Fibroblast of upper back skin (primary cell): ENCODE results near the gene WFDC1.

Source experiments
- DNase-seq: peaks from one replicate; pipeline ENCODE4 v3.0.0-alpha.2; 2013

Gene WFDC1

DNA sequence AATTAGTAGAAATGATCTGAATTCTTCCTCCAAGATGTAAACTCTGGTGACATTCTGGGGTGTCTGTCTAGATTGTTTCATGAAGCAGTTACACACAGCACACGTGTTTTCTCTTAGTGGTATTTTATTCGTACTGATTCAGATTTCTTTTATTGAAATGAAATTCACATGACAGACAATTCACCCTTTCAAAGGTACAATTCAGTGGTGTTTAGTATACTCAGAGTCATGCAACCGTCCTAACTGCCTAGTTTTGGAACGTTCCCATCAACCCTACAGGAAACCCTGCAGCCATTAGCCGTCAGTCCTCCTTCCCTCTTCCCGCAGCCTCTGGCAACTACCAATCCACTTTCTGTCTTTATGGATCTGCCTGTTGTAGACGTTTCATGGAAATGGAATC is 8.8 kb downstream of the WFDC1 start:
- no peak for DNase-seq

DNA sequence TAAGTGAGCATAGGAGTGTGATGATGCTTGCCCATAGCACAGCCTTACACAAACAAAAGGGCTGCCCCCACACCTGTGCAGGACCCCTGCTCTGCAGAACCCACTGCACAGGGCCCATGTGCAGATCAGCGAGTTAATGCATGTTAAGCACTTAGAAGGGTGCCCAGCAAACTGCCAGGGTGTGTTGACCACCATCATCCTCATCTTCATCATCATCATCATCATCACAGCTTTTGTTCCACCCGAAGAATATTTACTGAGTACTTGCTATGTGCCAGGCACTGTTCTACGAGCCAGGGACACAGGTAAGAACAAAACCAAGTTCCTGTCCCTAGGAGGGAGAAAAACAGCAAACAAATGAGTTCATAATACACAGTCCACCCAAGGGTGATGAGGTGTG is 11.9 kb downstream of the WFDC1 start:
- DNase-seq, result no peak

DNA sequence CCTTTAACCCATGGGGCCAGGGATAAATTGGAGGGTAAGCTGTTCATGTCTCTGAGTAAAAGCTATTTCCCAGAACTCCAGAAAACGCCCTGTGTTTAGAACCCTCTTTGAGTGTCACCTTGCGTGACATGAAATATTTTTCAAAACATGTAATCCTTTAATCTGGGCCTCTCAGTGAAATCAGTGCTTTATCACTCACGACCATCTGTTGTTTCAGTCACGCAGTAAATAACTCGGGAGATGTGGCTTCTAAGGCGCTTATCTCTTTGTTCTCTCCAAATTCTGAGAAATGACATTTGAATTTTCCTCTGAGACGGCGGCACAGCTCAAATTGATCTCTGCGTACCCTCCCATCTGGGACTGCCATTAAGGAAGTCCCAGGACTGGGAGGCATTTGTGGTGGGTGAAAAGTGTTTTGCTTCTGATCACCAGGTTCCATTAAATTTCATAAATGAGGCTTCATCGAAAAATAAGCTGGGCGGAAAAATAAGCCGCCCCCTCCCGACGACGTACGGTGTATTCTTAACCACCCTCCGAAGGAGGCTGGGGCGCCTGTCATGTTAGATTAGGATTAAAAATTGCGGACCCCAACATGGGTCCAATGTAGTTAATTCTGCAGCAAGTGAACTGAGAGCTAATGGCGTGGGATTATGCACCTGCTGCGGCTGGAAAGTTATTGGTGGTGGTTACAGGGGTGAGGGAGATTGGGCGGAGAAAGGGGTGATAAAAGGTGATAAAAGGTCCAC is 12.7 kb downstream of the WFDC1 start:
- no peak for DNase-seq

DNA sequence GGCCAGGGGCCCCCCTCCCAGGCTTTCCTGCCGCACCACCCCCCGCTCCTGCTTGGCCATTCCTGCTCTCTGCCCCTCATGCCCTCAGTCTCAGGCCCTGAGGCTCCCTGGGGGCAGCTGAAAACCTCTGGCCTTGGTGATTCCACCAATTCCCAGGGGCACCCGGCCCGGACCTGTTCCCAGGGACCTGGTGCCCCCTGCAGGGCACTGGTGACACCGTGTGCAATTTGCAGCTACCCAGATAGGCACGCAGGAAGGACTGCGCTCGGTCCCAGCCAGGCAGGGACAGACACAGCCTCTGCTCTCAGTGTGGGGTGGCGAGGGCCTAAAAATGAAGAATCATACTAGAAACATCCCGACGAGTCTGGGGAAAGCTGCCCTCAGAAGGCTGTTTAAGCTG is 13.4 kb downstream of the WFDC1 start:
- DNase-seq, result peak; percentile 19

DNA sequence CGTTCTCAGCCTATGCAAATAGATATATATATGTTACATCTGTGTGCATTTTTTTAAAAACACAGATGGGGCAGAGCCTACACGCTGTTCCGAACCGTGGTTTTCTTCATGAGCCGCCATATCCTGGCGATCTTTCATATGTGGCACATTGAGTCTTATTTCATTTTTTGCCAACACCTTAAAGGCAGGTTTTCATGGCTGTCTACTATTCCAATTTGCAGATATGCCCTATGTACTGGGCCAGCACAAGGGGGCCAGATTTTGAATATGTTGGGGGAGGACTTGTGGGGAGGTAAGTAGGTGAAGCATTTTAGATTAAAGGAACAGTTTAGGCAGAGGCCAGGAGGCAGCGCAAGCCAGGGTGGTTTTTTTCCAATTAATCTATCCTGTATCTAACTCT is 16.0 kb downstream of the WFDC1 start:
- no peak for DNase-seq

DNA sequence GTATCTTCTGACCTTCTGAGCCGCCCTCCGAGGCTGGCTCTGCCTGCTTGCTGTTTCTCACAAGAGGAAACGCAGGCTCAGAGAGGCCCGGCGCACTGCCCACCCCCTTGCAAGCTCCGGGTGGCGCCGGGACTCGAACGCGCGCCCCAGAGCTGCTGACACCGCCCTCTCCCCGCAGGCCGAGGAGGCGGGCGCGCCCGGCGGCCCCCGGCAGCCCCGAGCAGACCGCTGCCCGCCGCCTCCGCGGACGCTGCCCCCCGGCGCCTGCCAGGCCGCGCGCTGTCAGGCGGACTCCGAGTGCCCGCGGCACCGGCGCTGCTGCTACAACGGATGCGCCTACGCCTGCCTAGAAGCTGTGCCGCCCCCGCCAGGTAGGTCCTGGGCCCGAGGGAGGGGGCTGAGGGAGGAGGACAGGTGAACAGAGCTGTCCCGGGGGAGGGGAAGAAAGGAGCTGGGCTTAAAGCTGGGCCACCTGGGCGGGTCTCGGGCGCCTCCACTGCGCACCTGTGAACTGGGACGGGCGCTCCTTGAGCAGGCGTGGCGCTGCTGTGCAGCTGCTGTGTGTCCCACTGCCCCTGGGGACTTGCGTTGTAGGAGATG is 18.2 kb downstream of the WFDC1 start:
- no peak for DNase-seq

DNA sequence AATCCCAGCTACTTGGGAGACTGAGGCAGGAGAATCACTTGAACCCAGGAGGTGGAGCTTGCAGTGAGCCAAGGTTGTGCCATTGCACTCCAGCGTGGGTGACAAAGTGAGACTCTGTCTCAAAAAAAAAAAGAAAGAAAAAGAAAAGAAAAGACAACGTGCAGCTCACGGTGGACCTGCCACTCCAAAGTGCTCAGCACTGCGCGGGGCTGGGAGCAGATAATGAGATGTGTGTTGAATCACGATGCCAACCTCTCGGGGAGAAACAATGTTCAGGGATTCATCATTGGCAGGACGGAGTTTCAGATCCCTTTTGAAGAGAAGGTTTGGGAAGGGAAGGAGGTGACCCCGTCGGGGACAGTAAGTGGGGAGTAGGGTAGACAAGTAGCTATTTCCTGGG is 19.2 kb downstream of the WFDC1 start:
- no peak for DNase-seq

DNA sequence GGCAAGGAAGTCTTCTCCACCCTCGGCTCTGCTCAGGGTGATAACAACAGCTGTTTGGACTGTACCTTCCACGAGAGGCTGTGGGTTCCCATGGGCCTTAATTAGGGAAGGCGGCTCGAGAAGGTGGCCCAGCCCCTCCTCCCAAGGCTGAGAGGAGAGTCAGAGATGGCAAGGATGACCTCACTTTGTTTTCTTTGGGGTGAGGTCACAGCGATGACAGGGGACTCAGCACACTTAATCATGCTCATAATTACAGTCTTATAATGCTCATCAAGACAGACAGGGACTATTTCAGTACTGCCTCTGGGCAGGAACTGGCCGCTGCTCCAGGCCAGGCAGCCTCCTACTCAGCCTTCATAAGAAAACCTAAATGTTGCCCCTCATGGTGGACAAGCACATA is 19.7 kb downstream of the WFDC1 start:
- no peak for DNase-seq

DNA sequence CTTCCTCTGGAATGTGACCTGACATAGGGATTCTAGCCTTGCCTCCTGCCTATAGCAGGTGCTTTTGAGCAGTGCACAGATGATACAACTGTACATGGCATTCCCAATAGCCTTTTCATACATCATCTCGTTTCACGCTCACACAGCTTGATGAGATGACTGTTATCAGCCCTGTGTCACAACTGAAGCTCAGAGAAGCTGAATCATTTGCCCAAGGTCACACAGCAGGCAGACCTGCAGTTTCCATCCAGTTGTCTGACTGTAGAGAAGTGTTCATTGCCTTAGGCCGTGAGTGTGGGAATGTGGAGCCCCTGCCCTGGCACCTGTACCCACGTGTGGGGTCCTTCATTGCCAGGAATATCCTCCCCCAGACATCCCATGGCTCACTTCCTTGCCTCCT is 20.1 kb downstream of the WFDC1 start:
- DNase-seq, result no peak

DNA sequence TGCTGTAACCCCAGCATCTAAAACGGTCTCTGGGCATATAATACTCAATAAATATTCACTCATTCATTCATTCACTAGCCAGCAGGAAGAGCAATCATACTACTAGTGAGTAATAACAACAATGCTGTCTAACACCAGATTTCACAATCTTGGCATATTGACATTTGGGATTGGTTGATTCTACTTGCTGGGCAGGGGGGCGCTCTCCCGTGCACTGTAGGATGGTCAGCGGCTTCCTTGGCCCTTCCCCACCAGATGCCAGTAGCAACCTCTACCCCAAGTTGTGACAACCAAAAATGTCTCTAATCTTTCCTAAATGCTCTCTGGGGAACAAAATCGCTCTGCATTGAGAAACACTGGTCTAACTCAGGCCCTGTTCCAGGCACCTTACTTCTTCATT is 20.7 kb downstream of the WFDC1 start:
- DNase-seq, result no peak

DNA sequence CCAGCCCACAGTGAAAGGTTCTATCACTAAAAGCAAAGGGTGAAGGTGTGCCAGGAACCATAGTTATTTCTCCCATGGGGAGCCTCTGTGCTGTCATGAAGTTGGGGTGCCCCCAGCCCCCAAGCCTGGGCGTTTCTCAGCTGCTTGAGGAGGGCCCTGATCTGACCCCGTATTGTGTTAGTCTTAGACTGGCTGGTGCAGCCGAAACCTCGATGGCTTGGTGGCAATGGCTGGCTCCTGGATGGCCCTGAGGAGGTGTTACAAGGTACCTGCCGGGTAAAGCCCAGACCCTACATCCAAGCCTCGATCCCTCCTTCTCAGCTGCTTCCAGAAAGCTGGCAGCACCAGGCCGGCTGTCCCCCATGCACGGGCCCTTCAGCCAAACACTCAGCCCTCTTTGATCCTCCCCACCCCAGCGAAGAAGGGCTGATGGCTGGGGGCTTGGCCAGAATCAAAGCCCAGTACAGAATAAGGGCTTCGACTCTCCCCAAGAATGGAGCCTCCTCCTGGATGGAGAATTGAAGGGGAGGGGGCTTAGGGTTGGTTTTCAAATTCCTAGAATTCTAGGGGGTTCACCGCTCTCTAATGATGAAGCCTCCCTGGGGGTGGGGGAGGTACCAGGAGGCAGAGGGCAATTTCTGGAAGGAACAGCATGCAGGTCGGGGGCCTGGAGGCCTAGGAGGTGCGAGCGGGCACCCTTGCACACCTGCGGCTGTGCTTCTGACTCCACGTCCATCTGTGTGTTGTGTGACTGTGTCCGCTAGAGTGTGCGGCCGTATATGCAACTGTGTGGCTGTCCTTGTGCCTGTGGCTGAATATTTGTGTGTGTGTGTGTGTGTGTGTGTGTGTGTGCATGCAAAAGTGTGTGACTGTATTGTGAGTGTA is 23.7 kb downstream of the WFDC1 start:
- no peak for DNase-seq

DNA sequence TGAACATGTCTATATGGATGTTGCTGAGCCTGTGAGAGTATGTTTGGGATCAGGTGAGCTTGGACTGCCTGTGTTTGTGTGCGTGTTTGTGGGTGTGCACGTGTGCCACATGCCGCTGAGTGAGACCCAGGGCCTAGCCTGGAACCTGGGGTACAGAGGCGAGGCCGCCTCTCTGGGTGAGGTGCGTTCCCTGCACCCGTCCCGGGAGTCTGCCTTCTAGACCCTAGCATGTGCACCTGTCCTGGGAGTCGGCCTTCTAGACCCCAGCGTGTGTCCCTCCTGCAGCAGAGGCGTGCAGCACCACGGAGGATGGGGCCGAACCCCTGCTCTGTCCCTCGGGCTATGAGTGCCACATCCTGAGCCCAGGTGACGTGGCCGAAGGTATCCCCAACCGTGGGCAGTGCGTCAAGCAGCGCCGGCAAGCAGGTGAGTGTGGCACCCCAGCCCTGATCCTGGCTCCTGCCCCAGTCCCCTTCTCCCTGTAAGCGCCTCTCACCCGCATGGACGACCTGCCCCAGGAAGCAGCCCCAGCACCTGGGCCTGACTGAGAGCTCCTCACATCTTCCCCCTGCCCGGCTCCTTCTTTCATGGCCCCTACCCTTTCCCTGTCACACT is 24.6 kb downstream of the WFDC1 start:
- DNase-seq, result no peak

DNA sequence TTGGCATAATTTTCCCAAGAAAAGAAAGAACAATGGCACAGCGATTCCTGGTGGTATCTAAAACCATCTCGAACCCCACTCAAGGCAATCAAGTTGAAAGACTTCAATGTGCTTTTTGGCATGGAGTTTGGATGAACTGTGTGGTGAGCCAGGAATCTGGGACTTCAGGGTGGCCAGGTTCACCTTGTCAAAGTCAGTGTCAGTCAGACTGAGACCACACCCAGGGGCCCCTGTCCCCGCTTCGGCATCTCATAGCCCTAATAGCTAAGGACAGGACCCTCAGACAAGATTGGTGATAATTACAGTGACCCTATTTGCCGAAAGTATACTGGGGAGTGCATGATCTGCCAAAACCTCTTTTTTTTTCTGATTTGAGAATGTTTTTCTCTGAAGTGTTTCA is 25.8 kb downstream of the WFDC1 start:
- no peak for DNase-seq

DNA sequence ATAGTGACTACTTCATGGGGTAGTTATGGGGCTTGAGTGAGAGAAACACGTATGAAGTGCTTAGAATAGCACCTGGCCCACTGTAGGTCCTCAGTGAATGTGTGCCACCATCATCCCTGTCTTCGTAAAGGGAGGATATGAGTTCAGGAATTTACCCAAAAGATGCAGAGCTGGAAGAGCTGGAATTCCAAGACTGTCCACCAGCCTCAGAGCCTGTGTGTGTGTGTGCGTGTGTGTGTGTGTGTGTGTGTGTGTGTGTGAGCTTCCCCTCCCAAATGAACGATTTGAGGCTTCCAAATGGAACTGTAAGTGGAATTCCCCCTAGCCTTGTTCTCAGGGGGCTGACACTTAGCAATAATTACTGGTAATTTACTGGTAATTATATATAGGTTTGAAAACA is 27.3 kb downstream of the WFDC1 start:
- DNase-seq, result no peak

DNA sequence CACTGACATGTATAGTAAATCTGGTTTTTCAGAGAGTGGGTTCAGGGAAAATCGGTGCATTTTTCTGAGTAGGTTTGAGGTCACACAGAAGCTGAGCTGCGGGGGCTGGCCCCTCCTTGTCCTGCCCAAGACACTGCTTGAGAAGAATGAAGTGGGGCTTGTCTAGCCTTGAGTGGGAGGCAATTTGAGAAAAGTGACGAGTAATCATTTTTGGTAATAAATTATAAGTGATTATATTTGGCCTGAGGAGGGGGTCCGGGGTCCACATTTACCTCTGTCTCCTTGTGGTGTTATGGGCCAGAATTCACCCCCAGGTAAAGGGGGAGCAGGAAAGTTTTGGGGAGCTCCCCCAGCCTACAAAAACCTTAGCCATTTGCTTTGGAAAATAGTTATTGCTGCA is 28.1 kb downstream of the WFDC1 start:
- DNase-seq, result no peak

DNA sequence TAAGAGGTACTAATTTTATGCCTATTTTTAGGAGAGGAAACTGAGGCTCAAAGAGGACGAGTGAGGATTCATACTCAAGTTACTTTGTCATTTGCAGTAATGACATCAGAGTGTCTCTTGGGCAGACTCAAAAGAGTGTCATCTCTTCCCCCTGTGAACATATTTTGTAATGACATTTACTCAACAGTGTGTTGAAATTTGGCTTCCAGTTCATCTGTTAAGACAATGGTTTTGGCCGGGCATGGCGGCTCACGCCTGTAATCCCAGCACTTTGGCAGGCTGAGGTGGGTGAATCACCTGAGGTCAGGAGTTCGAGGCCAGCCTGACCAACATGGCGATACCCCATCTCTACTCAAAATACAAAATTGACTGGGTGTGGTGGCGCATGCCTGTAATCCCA is 28.9 kb downstream of the WFDC1 start:
- DNase-seq, result no peak

DNA sequence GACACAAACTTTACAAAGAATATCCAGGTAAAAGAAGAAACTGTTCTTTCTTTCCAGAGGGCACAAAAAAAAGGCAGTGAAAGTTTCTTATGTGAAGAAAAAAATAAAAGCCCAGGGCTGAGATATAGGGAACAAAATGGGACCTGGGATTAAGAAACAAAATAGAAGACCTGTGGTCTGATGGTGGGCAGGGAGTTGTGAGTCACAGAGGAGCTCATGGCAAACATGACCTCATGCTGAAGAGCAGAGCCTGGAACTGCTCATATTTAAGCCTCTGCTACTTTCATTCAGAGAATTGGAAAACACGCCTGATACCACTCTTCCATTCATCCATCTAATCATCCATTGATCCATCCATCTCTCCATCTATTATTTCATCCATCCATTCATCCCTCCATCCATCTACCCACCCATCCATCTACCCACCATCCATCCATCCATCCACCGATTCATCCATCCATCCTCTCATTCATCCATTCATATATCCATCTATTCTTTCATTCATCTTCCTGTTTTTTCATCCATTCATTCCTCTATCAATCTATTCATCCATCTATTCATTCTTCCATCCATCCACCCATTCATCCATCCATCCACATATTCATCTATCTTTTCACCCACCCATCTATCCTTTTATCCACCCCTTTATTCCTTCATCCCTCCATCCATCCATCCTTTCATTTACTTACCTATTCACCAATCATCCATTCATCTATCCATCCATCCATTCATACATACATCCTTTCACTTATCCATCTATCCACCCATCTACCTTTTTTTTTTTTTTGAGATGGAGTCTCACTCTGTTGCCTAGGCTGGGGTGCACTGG is 30.0 kb downstream of the WFDC1 start:
- DNase-seq, result no peak

DNA sequence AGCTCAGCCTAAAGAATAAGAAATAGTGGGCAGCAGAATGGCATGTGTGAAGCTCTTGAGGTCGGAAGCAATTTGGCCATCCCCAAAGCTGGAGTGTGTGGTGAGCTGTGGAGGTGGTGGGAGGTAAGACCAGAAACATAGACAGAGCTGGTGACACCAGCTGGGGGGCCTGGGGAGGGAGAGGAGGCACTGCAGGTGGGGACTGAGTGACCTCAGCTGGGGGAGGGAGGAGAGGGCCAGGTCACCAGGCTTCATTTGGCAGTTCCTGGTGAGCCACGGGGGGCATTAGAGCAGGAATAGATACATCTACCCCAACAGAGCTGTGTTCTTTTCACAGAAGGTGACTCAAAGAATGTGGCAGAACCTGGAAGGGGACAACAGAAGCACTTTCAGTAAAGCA is 31.9 kb downstream of the WFDC1 start:
- DNase-seq, result no peak

DNA sequence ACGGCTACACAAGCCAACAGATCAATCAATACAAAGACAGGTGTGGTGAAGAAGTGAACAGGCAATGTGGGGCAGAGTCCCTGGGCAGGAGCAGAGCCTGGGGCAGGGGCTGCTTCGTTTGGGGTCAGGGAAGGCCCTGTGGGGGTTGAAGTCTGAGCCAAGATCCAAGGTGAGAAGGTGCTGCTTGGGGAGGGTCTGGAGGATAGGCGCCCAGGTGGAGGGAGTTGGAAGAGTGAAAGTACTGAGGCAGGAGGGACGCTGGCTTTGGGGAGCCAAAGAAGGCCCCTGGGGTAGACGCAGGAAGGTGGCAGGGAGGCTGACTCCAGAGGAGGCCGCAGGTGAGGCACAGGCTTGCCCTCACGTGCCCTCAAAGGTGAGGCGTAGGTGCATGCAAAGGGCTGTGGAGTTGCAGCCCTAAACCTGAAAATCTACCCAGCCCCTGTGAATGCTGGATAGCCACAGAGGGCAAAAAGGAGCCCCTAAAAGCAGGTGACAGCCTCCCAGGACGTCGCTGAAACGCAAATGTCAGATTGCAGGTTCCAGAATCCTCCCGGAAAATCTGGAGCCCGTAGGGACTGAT is 33.3 kb downstream of the WFDC1 start:
- DNase-seq, result no peak

DNA sequence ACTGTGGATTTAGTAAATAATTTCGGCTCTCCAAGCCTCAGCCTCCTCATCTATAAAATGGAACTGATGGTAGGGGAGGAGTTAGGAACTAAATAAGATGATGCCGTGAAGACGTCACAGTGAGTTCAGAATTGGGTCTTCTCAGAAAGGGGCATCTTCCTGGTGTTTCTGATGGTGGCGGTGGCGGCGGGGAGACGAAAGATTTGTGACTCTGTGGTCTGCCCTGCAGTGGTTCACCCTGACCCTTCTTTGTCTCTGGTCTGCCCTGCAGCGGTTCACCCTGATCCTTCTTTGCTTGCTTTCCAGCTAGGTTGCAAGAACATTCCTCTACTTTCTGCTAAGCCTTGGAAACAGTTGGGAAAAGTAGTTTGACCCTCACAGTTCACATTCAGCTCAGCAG is 34.3 kb downstream of the WFDC1 start:
- no peak for DNase-seq

DNA sequence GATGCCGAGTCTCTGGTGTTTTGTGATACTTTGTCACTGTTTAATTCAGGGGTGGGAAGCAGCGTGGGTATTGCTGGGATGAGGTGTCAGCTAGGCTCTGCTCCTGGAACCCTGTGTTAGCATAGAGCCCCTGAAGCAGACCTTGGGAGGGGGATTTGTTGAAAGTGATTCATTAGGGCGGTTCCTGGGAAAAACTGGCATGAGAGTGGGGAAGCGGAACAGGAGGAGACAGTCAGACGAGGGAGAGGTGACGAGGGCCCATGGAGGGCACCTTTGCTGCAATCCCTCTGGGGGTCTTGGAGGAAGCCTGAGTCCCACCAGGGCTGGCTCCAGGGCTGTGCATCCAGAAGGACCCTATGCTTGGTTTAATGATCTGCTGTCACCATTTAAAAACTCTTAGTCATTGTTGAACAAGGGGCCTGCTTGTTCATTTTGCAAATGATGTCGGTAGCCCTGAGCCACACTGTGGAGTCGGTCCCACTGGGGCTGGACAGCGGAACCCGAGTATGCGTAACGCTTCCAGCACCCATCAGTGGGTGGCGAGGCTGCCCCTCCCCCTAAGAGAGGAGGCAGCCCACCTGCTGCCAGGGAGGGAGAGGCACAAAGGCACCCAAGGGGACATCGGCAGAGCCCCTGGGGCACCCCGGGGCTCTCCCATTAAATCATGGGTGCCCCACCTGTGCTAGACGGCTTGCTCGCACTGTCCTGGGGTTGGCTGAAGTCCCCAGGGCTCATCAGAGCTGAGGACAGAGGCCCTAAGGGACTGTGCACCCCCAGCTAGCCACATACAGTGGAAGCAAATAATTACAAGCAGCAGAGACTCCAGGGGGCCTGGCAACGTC is 35.4 kb downstream of the WFDC1 start:
- DNase-seq, result no peak
